Thyroid gland (tissue), 4 donors: ENCODE measurements around the gene GNB5. TPM values are rescaled to one million over a fixed set of nuclear protein-coding genes. Genes with fewer than 3 reads are reported as not detected.

ENCODE experiments used
- DNase-seq, 2 donors: peaks; one replicate each; pipeline ENCODE4 v3.0.0-alpha.2; 2019
- H3K27ac ChIP-seq, 3 donors: fragments of 200-600 bp; sonication (generic); 1 replicate in 2 of 3; 2 replicates in 1 of 3; pipeline ENCODE4 v1.5.1; 2016 to 2019; ENCODE audit warnings: mild to moderate bottlenecking in 1 of 3, moderate library complexity in 1 of 3
- H3K27me3 ChIP-seq: fragments of 200-600 bp; sonication (generic); one replicate; pipeline ENCODE4 v1.5.1; 2019
- H3K36me3 ChIP-seq, 2 donors: fragments of 200-600 bp; sonication (generic); one replicate each; pipeline ENCODE4 v1.5.1; 2016 to 2019
- H3K4me1 ChIP-seq, 2 donors: fragments of 200-600 bp; sonication (generic); one replicate each; pipeline ENCODE4 v1.5.1; 2017 to 2019
- H3K4me3 ChIP-seq, 3 donors: fragments of 200-600 bp; sonication (generic); replicated peaks in 1 of 3; 1 replicate in 2 of 3; 2 replicates in 1 of 3; pipeline ENCODE4 v1.5.1; 2016; ENCODE audit warnings: mild to moderate bottlenecking in 1 of 3
- H3K9me3 ChIP-seq: fragments of 200-600 bp; sonication (generic); one replicate; pipeline ENCODE4 v1.5.1; 2017
- POLR2A ChIP-seq, 2 donors: fragments of 450-650 bp; IDR thresholded peaks; one replicate each; pipeline ENCODE4 v1.6.1; 2017; ENCODE audit warnings: antibody characterized with exemption in 2 of 2, mild to moderate bottlenecking in 2 of 2, moderate library complexity in 1 of 2
- WGBS, 2 donors: methylation state at CpG; one replicate each; pipeline ENCODE4 v1.1.5; 2017; 5-methylcytosine and 5-hydroxymethylcytosine counted together
- intact Hi-C: fragments of 100-400 bp; cut with DNase I; formaldehyde crosslinking; loops from one replicate; pipeline ENCODE4 v1.15.1; 2023
- small RNA-seq: library from RNA; depleted of rRNA; stranded (forward); fragments of <200 nt; gene quantifications from one replicate; pipeline ENCODE3, GENCODE V24; 2016
- total RNA-seq, 4 donors: library from RNA; depleted of rRNA; stranded (reverse); fragments of >200 nt; gene quantifications; one replicate each; pipeline ENCODE4 v1.2.3, GENCODE V29; 2016
- TF ChIP-seq, protein P1 (sequence below), 6 experiments: fragments of 200-600 bp in 3 of 6; fragments of 450-650 bp in 3 of 6; sonication (generic) in 3 of 6; IDR thresholded peaks; one replicate each; pipeline ENCODE4 v1.5.1; 2016 to 2019; ENCODE audit warnings: antibody characterized with exemption in 6 of 6, mild to moderate bottlenecking in 2 of 6, inconsistent platforms in 1 of 6, moderate library complexity in 1 of 6

Gene GNB5
- total RNA-seq, 4 donors from 2014 or later: 49.6 to 62.1 (median 54.4) TPM

DNA sequence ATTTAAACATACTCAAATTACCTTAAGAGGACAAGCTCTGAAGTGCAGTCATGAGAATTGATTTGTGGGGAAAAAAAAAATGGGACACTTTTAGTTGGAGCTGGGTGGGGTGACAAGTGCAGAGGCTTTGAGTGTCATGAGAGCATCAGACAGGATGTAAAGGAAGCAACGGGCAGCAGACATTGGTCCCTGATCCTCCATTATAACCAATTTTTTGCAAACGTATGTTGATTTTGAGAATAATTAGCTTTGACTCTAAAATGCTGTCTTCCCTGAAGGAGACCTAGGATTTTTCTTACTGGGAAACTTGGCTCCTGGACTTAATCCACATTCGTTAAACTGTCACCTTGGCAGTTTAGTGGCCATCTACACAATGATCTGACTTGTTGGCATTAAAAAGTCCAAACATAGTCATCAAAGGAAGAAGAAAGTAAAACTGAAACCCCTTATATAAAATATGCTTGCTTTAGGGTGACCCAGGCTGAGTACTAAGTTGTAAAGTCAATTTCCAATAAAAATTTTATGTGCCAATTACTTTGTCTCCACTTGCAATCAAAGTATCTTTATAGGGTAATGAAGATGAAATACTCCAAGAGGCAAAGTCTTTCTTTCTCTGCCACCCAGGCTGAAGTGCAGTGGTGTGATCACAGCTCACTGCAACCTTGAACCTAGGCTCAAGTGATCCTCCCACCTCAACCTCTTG, 124.2 kb downstream of the GNB5 start:
- 90 to 94% methylated on average over 3 of the region's 3 CpGs for WGBS, 2 donors
- H3K27ac ChIP-seq: no peak overlapping the region
- H3K4me1 ChIP-seq: peaks cover 0 to 4% of the 10 kb centered on the region in 2 donors
- no peak overlapping the region for H3K4me3 ChIP-seq
- no peaks in the 10 kb centered on the region for H3K9me3 ChIP-seq
- TF ChIP-seq, protein P1, sequence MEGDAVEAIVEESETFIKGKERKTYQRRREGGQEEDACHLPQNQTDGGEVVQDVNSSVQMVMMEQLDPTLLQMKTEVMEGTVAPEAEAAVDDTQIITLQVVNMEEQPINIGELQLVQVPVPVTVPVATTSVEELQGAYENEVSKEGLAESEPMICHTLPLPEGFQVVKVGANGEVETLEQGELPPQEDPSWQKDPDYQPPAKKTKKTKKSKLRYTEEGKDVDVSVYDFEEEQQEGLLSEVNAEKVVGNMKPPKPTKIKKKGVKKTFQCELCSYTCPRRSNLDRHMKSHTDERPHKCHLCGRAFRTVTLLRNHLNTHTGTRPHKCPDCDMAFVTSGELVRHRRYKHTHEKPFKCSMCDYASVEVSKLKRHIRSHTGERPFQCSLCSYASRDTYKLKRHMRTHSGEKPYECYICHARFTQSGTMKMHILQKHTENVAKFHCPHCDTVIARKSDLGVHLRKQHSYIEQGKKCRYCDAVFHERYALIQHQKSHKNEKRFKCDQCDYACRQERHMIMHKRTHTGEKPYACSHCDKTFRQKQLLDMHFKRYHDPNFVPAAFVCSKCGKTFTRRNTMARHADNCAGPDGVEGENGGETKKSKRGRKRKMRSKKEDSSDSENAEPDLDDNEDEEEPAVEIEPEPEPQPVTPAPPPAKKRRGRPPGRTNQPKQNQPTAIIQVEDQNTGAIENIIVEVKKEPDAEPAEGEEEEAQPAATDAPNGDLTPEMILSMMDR (IDR thresholded peaks at IDR 0.05): no peak
- TF ChIP-seq POLR2A (IDR thresholded peaks at IDR 0.05): no peak
- intact Hi-C loops: no loop called here
- DNase-seq: peak in 1 of 2 donors; percentile 21
- no peaks in the 10 kb centered on the region for H3K27me3 ChIP-seq
- peaks cover 13 to 28% of the 10 kb centered on the region in 2 donors for H3K36me3 ChIP-seq

Small RNA genes lying within 50 kb of the gene (small RNA-seq; reads per million reads assigned to genes)
- not detected for gene RF00019

Other genes with a start within 250 kb of the GNB5 start
- gene LEO1, start 219.6 kb downstream of the GNB5 start, total RNA-seq: 10 to 100 TPM; 13.2 to 26.9 (median 19.5) TPM
- gene MAPK6, start 172.2 kb downstream of the GNB5 start, total RNA-seq: 10 to 100 TPM; 27.3 to 61.3 (median 30.9) TPM
- under 1 TPM in 1 of 4 donors, not detected in 3; 0.58 TPM for gene BCL2L10, start 78.6 kb downstream of the GNB5 start, total RNA-seq
- 100 to 1,000 TPM in 2 of 4 donors, 10 to 100 TPM in 2; 84.0 to 130 (median 101) TPM for gene MYO5C, start 104.4 kb upstream of the GNB5 start, total RNA-seq